Astrocyte of the spinal cord (primary cell): ENCODE results near the gene ACSL1.
"Not testable (repeated sequence)": the region's sequence is repeated elsewhere in the genome, so short reads cannot be mapped to it uniquely, and the experiment has no call there.

Experiments used
- DNase-seq: peaks from one replicate; pipeline ENCODE4 v3.0.0; 2011; ENCODE audit warnings: low read depth, low spot score
- H3K4me3 ChIP-seq: 2 replicates; pipeline ENCODE4 v1.5.1; 2011; ENCODE audit warnings: low read depth, mild to moderate bottlenecking, low read length, moderate library complexity
- in situ Hi-C: cut with HindIII; loops from 2 replicates; pipeline ENCODE4 v1.10.0; 2017; ENCODE audit warnings: low sequenced_read_pairs
- TF ChIP-seq, protein P1 (sequence below): IDR thresholded peaks from 2 replicates; pipeline ENCODE4 v1.5.1; 2012; ENCODE audit warnings: low read depth, mild to moderate bottlenecking, low read length, inconsistent platforms

The ACSL1 gene

DNA sequence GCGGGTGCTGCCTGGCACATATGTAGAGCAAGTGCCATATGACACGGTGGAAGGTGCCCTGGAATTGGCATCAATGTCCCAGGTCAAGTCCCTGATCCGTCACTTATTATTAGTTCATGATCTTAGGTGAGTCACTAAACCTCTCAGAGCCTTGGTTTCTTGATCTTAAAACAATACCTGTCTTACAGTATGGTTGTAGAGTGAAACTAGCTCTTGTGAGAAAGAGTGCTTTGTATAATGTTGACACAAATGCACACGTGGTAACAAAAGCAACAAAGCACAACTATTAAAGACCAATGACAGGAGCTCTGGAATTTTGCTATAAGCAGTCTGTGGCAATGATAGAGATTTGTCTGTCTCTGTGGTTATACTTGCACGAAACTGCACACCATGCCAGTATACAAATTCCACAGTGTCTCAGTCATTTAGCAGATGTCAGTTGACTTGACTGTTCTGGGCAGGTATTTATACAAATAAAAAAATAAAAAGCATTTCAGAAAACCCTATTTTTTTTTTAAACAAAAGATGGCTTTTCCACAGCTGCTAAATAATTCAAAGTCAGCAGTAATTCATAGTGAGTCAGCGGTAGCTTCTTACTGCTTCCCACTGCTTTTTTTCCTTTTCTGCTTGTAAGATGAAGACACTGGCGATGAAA lies 19.7 kb upstream of the ACSL1 start:
- H3K4me3 ChIP-seq: no peak overlapping the region
- in situ Hi-C loops: no loop called here
- TF ChIP-seq, protein P1, sequence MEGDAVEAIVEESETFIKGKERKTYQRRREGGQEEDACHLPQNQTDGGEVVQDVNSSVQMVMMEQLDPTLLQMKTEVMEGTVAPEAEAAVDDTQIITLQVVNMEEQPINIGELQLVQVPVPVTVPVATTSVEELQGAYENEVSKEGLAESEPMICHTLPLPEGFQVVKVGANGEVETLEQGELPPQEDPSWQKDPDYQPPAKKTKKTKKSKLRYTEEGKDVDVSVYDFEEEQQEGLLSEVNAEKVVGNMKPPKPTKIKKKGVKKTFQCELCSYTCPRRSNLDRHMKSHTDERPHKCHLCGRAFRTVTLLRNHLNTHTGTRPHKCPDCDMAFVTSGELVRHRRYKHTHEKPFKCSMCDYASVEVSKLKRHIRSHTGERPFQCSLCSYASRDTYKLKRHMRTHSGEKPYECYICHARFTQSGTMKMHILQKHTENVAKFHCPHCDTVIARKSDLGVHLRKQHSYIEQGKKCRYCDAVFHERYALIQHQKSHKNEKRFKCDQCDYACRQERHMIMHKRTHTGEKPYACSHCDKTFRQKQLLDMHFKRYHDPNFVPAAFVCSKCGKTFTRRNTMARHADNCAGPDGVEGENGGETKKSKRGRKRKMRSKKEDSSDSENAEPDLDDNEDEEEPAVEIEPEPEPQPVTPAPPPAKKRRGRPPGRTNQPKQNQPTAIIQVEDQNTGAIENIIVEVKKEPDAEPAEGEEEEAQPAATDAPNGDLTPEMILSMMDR: no peak
- DNase-seq: peak; percentile 58

DNA sequence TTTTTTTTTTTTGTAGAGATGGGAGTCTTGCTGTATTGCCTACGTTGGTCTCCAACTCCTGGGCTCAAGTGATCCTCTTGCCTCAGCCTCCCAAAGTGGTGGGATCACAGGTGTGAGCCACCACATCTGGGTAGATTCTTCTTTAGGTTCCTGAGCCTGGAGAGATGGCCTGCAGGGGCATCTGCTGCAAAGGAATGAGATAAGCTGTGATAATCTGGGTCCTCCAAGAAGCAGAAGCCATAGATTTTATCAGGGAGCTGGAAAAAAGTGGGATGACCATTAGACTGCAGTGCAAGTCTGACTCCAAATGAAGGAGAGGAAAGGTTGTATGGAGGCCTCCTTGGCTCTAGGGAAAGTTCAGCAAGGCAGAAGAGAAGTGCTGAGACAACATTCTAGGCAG lies 19.0 kb upstream of the ACSL1 start:
- no peak for DNase-seq
- TF ChIP-seq, protein P1: no peak
- in situ Hi-C loops: no loop called here
- no peak overlapping the region for H3K4me3 ChIP-seq

- no peak for DNase-seq
- TF ChIP-seq, protein P1: no peak
- in situ Hi-C loops: no loop called here
- H3K4me3 ChIP-seq: no peak overlapping the region
Measured at GRCh38 chr4:184843984-184844554, 18.3 kb upstream of the ACSL1 start.

- H3K4me3 ChIP-seq, DNase-seq, in situ Hi-C loops: not testable (repeated sequence)
Measured at GRCh38 chr4:184839075-184839399, 13.3 kb upstream of the ACSL1 start.

GRCh38 chr4:184838249-184839074 lies 12.7 kb upstream of the ACSL1 start:
- TF ChIP-seq, protein P1: no peak
- H3K4me3 ChIP-seq: no peak overlapping the region
- DNase-seq: no peak
- in situ Hi-C loops: no loop called here

GRCh38 chr4:184836613-184837012 lies 10.8 kb upstream of the ACSL1 start:
- no peak for DNase-seq
- in situ Hi-C loops: no loop called here
- TF ChIP-seq, protein P1: no peak
- no peak overlapping the region for H3K4me3 ChIP-seq
